ENCODE data around the gene RDH12.

GRCh38 chr14:67697006-67697405, 4.7 kb upstream of the RDH12 start:
- TF ChIP-seq CTCF (conservative IDR thresholded peaks at IDR 0.05) (no peak), ZFX (IDR thresholded peaks at IDR 0.05) (no peak)
